ENCODE data around the gene KCNQ2. TPM values are rescaled to one million over a fixed set of nuclear protein-coding genes. Genes with fewer than 3 reads are reported as not detected.

The KCNQ2 gene
- total RNA-seq, 2 donors from 2014 or later, result not detected

DNA sequence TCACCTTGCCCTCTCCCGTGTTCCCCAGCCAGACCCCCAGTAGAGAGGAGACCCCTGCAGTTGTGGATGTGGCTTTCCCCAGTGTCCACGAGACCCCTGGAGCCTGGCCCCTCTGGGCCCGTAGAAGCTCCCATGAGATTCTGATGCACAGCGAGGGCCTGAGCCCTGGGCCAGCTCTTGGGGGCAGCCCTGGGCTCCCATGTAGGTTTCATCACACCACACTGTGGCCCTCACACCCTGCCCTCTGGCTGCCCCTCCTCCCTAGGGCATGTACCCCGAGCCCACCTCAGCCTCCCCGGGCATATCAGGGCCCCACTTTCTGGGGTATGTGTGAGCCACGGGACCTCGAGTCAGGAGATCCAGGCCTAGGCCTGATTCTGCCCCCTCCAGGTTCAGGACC lies 104.3 kb downstream of the KCNQ2 start:
- TF ChIP-seq, protein P1, sequence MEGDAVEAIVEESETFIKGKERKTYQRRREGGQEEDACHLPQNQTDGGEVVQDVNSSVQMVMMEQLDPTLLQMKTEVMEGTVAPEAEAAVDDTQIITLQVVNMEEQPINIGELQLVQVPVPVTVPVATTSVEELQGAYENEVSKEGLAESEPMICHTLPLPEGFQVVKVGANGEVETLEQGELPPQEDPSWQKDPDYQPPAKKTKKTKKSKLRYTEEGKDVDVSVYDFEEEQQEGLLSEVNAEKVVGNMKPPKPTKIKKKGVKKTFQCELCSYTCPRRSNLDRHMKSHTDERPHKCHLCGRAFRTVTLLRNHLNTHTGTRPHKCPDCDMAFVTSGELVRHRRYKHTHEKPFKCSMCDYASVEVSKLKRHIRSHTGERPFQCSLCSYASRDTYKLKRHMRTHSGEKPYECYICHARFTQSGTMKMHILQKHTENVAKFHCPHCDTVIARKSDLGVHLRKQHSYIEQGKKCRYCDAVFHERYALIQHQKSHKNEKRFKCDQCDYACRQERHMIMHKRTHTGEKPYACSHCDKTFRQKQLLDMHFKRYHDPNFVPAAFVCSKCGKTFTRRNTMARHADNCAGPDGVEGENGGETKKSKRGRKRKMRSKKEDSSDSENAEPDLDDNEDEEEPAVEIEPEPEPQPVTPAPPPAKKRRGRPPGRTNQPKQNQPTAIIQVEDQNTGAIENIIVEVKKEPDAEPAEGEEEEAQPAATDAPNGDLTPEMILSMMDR (IDR thresholded peaks at IDR 0.05), result no peak
- Histone ChIP-seq H3K9me3 (no peaks in the 10 kb centered on the region), H3K27me3 (no peaks in the 10 kb centered on the region), H3K27ac (no peak overlapping the region), H3K4me1 (peaks cover 0 to 24% of the 10 kb centered on the region in 2 donors), H3K36me3 (no peaks in the 10 kb centered on the region), H3K4me3 (no peak overlapping the region)
- no peak for DNase-seq (ENCODE audit: low spot score)

DNA sequence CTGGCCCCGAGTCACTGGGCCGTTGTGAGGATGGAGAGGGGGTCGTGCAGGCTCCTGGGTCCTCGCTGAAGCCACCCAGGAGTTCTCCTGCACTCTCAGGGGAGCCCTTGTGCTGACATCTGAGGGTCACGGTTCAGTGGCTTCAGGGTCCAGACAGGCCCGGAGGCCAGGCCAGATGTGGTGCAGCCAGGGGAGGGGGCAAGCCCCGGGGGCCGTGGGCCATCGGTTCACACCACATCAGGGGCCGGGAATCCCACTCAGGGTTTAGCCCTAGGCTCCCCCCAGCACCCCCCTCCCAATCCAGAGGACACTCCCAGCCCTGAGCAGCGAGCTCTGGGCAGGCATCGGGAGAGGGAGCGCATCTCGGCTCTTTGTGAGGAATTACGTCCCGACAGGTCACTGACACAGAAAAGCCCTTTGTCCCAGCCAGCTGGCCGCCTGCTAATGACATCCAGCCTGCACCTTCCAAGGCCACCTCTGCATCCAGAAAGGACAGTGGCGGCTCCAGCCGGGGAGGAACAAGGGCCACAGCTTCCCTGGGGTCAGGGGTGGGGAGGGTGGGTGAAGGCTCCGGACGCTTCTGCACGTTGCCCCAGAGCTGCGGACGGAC lies 104.9 kb downstream of the KCNQ2 start:
- Histone ChIP-seq H3K27me3 (no peaks in the 10 kb centered on the region), H3K4me1 (peaks cover 0 to 25% of the 10 kb centered on the region in 2 donors), H3K36me3 (no peaks in the 10 kb centered on the region), H3K27ac (no peak overlapping the region), H3K9me3 (no peaks in the 10 kb centered on the region), H3K4me3 (no peak overlapping the region)
- no peak for DNase-seq (ENCODE audit: low spot score)
- TF ChIP-seq, protein P1 (IDR thresholded peaks at IDR 0.05), result no peak

DNA sequence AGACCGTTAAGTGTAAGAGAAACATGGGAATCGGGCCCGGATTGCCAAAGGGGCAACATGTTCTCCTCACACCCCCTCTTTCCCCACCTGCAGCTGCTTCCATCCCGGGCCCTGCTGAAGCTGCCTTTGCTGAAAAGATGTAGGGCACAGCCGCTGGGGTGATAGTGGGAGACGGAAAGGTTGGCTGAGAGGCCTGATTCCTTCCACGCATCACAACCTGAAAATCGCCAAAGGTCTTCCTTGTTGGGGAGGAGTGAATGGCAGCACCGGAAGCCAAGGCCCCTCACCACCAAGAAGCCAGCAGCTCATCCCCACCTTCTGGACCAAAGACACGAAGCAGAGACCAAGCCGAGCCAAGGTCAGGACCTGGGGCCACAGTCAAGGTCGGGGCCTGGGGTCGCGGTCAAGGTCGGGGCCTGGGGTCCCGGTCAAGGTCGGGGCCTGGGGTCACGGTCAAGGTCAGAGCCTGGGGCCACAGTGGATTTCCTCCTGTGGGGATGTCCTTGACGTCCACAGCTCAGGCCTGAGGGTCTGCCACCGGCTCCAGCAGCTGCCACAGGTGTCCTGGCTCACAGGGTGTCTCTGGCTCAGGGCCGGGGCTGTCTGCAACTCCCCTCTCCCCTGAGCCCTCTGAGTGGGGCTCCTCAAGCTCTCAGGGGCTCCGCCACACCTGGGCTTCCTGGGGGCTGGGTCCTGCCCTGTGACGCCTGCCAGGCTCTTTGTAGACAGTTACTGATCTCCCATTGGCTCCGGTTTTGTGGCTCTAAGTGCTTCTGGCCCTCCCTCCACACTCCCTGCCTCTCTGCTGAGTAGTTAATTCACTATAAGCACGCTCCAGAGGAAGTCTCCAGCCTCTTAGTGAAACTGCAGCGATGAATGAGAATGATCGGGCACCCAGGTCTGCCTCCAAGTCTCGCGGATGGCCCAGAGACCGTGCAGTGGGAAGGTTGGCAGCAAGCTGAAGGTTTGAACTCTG lies 105.8 kb downstream of the KCNQ2 start:
- H3K27ac ChIP-seq, result no peak overlapping the region
- no peaks in the 10 kb centered on the region for H3K36me3 ChIP-seq
- H3K9me3 ChIP-seq, result no peaks in the 10 kb centered on the region
- no peak overlapping the region for H3K4me3 ChIP-seq
- no peaks in the 10 kb centered on the region for H3K27me3 ChIP-seq
- H3K4me1 ChIP-seq, result peaks cover 0 to 25% of the 10 kb centered on the region in 2 donors
- TF ChIP-seq, protein P1 (IDR thresholded peaks at IDR 0.05), result no peak
- DNase-seq (ENCODE audit: low spot score), result no peak

DNA sequence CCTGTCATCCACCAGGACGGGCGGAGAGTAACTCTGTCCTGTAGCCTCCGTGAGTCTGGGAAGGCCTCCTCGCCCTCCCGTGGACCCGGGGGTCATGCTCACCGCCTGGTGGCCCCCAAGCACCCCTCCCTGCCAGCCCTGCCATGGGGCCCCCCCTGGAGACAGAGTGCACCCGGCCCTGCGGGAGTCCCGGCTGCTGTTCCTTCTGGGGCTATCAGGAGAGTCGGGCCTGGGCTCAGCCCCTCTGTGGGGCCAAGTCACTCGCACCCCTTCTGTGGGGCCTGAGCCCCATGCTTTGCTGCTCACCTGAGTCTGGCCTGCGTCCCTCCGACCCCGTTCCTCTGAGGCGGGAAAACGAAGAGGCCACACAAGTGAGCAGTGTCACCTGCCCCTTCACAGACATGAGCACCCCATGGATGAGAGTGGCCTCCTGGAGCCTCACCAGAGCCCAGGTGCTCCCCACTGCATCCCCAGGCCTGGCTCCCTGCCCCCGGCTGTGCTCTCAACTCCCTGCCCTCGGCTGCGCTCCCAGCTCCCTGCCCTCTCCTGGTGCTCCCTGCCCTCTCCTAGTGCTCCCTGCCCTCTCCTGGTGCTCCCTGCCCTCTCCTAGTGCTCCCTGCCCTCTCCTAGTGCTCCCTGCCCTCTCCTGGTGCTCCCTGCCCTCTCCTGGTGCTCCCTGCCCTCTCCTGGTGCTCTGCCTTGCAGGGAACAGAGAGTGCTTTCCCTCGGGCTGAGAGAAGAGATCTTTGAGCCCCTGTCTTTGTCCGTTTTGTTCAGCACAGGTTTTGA lies 106.7 kb downstream of the KCNQ2 start:
- Histone ChIP-seq H3K4me1 (peaks cover 0 to 21% of the 10 kb centered on the region in 2 donors), H3K36me3 (no peaks in the 10 kb centered on the region), H3K4me3 (no peak overlapping the region), H3K9me3 (no peaks in the 10 kb centered on the region), H3K27me3 (no peaks in the 10 kb centered on the region), H3K27ac (no peak overlapping the region)
- TF ChIP-seq, protein P1 (IDR thresholded peaks at IDR 0.05), result no peak
- DNase-seq (ENCODE audit: low spot score), result no peak

DNA sequence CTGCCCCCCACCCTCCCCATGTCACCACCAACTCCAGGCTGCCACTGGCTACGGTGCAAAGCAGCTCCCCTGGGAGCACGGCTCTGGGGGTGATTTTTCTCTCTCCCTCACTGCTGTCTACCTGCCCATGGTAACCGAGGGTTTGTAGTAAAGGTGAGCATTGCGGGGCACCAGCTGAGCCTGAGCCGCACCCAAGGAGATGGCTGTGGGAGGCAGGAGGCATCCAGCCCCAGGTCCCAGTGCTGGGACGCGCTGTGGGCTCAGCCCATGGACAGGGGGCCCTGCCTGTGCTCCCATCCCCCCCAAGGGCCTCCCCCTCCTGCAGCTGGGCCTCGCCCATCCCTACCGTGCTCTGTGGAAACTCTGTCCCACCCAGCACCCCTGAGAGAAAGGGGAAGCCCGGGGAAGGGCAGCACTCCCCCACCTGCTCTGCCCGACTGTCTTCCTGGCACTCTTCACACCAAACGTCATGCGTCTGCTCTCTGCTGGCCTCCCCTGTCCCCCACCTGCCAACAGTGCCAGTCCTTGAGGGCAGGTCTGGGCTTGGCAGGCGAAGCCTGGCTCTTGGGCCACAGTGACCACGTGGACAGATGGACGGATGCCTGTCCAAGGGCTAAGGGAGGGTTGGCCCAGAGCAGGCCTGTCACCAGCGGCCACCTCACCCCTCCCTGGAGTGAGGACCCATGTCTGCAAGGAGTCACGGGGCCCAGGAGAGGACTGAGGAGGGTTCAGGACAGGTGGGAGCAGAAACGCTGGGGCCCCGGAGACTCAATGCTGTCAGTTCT lies 107.5 kb downstream of the KCNQ2 start:
- DNase-seq (ENCODE audit: low spot score), result no peak
- TF ChIP-seq, protein P1 (IDR thresholded peaks at IDR 0.05), result no peak
- Histone ChIP-seq H3K36me3 (no peaks in the 10 kb centered on the region), H3K4me1 (peaks cover 0 to 17% of the 10 kb centered on the region in 2 donors), H3K9me3 (no peaks in the 10 kb centered on the region), H3K4me3 (no peak overlapping the region), H3K27me3 (peaks cover 0 to 8% of the 10 kb centered on the region in 2 donors), H3K27ac (no peak overlapping the region)

Measured in right atrium auricular region (tissue), 2 donors.